OCI-LY7 (cell line): ENCODE results near the gene EVI5.

Experiments
- EZH2phosphoT487 ChIP-seq: fragments of 200-600 bp; sonication (generic); IDR thresholded peaks from 2 replicates; pipeline ENCODE4 v1.6.1; 2018; ENCODE audit warnings: low read depth, borderline replicate concordance, mild to moderate bottlenecking, mixed run types, antibody characterized with exemption, low read length, moderate library complexity, mixed read lengths
- TF ChIP-seq, protein P1 (sequence below): fragments of 200-600 bp; sonication (generic); conservative IDR thresholded peaks from 2 replicates; pipeline ENCODE4 v1.5.1; 2014; ENCODE audit warnings: mild to moderate bottlenecking, antibody characterized with exemption, low read length, moderate library complexity, mixed read lengths

DNA sequence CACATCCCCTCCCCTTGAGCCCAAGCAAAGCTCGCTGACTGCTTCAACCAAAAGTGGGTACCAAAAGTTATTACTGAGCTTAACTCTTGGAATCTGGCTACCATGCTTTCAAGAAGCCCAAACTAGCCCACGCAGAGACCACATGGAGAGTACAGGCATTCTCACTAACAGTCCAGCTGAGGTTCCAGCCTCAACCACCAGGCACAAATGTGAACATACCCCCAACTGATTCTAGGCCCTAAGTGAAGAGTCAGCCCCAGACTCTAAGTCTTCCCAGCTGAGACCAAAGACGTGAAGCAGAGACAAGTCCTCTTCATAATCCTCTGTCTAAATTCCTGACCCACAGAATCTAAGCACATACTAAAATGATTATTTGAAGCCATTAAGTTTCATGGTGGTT lies 36.8 kb downstream of the EVI5 start:
- TF ChIP-seq, protein P1, sequence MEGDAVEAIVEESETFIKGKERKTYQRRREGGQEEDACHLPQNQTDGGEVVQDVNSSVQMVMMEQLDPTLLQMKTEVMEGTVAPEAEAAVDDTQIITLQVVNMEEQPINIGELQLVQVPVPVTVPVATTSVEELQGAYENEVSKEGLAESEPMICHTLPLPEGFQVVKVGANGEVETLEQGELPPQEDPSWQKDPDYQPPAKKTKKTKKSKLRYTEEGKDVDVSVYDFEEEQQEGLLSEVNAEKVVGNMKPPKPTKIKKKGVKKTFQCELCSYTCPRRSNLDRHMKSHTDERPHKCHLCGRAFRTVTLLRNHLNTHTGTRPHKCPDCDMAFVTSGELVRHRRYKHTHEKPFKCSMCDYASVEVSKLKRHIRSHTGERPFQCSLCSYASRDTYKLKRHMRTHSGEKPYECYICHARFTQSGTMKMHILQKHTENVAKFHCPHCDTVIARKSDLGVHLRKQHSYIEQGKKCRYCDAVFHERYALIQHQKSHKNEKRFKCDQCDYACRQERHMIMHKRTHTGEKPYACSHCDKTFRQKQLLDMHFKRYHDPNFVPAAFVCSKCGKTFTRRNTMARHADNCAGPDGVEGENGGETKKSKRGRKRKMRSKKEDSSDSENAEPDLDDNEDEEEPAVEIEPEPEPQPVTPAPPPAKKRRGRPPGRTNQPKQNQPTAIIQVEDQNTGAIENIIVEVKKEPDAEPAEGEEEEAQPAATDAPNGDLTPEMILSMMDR, result no peak
- no peak for TF ChIP-seq EZH2phosphoT487
